K562 (cell line): ENCODE data around the gene TOX3. TPM values are rescaled to one million over a fixed set of nuclear protein-coding genes. Genes with fewer than 3 reads are reported as not detected.

Experiments
- ATAC-seq: fragments of 200-7000 bp; cut with Tn5 transposase; 3 replicates; pipeline ENCODE4 v1.9.1; 2020; ENCODE audit warnings: moderate library complexity
- BruUV-seq: library from RNA; stranded (reverse); fragments of 400-500 nt; replicated peaks from 2 replicates; lab custom pipeline; 2021; lab: Mats Ljungman, UMichigan
- CTCF ChIA-PET: fragments of 300-600 bp; formaldehyde crosslinking; extraction: SDS; loops from one replicate; lab custom pipeline; 2021; ENCODE audit warnings: low intra/inter-chr PET ratio; lab: Yijun Ruan, JAX
- POLR2A ChIA-PET: fragments of 300-600, 350-650 bp; sonication (Branson Sonifier 250); formaldehyde crosslinking; extraction: SDS; loops from one replicate; lab custom pipeline; 2021; ENCODE audit warnings: antibody characterized with exemption, inconsistent platforms; lab: Yijun Ruan, JAX
- DNase-seq, 4 experiments: peaks; one replicate each; pipeline versions ENCODE4 v3.0.0 to v3.0.0-alpha.2; 2011 to 2018; ENCODE audit warnings: low spot score in 3 of 4, mixed read lengths in 3 of 4; ENCODE audit errors: extremely low read depth in 1 of 4
- FAIRE-seq: peaks from 2 replicates; lab custom pipeline; 2011; peaks lifted over from hg19 to GRCh38; lab: Jason Lieb, UNC
- H2AFZ ChIP-seq: 2 replicates; pipeline ENCODE4 v1.6.0; 2011; ENCODE audit warnings: low read depth, low read length, control low read depth, inconsistent platforms
- H3K27ac ChIP-seq: fragments of 200-600 bp; 3 replicates; pipeline ENCODE4 v1.8.0; 2011; ENCODE audit warnings: low read depth, mild to moderate bottlenecking, control low read depth, inconsistent platforms, low read length, moderate library complexity, mixed read lengths; ENCODE audit errors: extremely low read depth
- H3K27me3 ChIP-seq, 2 experiments: fragments of 300-600 bp in 1 of 2; 2 replicates in 1 of 2; 3 replicates in 1 of 2; pipeline versions ENCODE4 v1.6.0 to v1.8.0; 2011; ENCODE audit warnings: inconsistent platforms in 2 of 2, low read length in 2 of 2, mild to moderate bottlenecking in 1 of 2, mixed read lengths in 1 of 2, moderate library complexity in 1 of 2; ENCODE audit not compliant: control insufficient read depth in 2 of 2, insufficient read depth in 2 of 2
- H3K36me3 ChIP-seq: fragments of 300-600 bp; 3 replicates; pipeline ENCODE4 v1.8.0; 2011; ENCODE audit warnings: mild to moderate bottlenecking, low read length, inconsistent platforms; ENCODE audit not compliant: control insufficient read depth, insufficient read depth
- H3K4me1 ChIP-seq, 2 experiments: fragments of 200-600 bp in 1 of 2; replicated peaks in 1 of 2; 2 replicates in 1 of 2; 3 replicates in 1 of 2; pipeline versions ENCODE4 v1.5.1 to v1.8.0; 2011; ENCODE audit warnings: inconsistent platforms in 2 of 2, low read length in 2 of 2, mild to moderate bottlenecking in 1 of 2, mixed read lengths in 1 of 2, moderate library complexity in 1 of 2; ENCODE audit not compliant: control insufficient read depth in 2 of 2, insufficient read depth in 2 of 2
- H3K4me2 ChIP-seq: 2 replicates; pipeline ENCODE4 v1.6.1; 2011; ENCODE audit warnings: low read length, control low read depth, inconsistent platforms, mixed read lengths; ENCODE audit not compliant: insufficient read depth
- H3K4me3 ChIP-seq: fragments of 200-600 bp; sonication (generic), shearing (Covaris generic); 2 replicates; pipeline ENCODE4 v1.5.1; 2016; ENCODE audit warnings: control low read depth, inconsistent platforms
- H3K79me2 ChIP-seq: fragments of 200-600 bp; 3 replicates; pipeline ENCODE4 v1.8.0; 2011; ENCODE audit warnings: low read length, inconsistent platforms; ENCODE audit not compliant: control insufficient read depth, insufficient read depth
- H3K9ac ChIP-seq, 2 experiments: 2 replicates each; pipeline versions ENCODE4 v1.6.0 to v1.6.1; 2011; ENCODE audit warnings: low read depth in 2 of 2, low read length in 2 of 2, control low read depth in 1 of 2, inconsistent platforms in 1 of 2, mild to moderate bottlenecking in 1 of 2, mixed read lengths in 1 of 2; ENCODE audit not compliant: insufficient read depth in 1 of 2
- H3K9me1 ChIP-seq: one replicate; pipeline ENCODE4 v1.6.0; 2011; ENCODE audit warnings: inconsistent platforms, mild to moderate bottlenecking, low read length, moderate library complexity; ENCODE audit not compliant: control insufficient read depth, insufficient read depth
- H3K9me3 ChIP-seq: replicated peaks from 2 replicates; pipeline ENCODE4 v1.5.1; 2011; ENCODE audit warnings: low read depth, low read length, inconsistent platforms; ENCODE audit not compliant: control insufficient read depth, insufficient read depth
- H4K20me1 ChIP-seq: replicated peaks from 2 replicates; pipeline ENCODE4 v1.6.1; 2011; ENCODE audit warnings: low read length, inconsistent platforms, mixed read lengths; ENCODE audit not compliant: control insufficient read depth, insufficient read depth
- CHAMP1 ChIP-seq: fragments of 450-650 bp; IDR thresholded peaks from 2 replicates; pipeline ENCODE4 v1.6.1; 2016; ENCODE audit warnings: mild to moderate bottlenecking
- DACH1 ChIP-seq: fragments of 450-650 bp; IDR thresholded peaks from 2 replicates; pipeline ENCODE4 v1.6.1; 2018; ENCODE audit not compliant: partially characterized antibody
- FUS ChIP-seq: fragments of 200-400 bp; formaldehyde crosslinking; optimal IDR thresholded peaks from 2 replicates; pipeline ENCODE3; 2017; ENCODE audit warnings: low read depth, low read length
- GTF2E2 ChIP-seq: fragments of 200-800 bp; sonication (Bioruptor generic); IDR thresholded peaks from 2 replicates; pipeline ENCODE4 v1.6.1; 2016; ENCODE audit warnings: missing genetic modification characterization, missing compliant biosample characterization
- HEY1 ChIP-seq: fragments of 250-450 bp; sonication (Bioruptor Pico); IDR thresholded peaks from 2 replicates; pipeline ENCODE4 v1.5.0; 2020; ENCODE audit warnings: mild to moderate bottlenecking, moderate library complexity, borderline replicate concordance
- PPARD ChIP-seq: fragments of 250-450 bp; sonication (Bioruptor Pico); IDR thresholded peaks from 2 replicates; pipeline ENCODE4 v1.8.0; 2022; ENCODE audit warnings: inconsistent platforms, mild to moderate bottlenecking, moderate library complexity
- TGIF2 ChIP-seq: sonication (generic); formaldehyde crosslinking; IDR thresholded peaks from 2 replicates; pipeline ENCODE4 v1.8.1; 2022; ENCODE audit warnings: mild to moderate bottlenecking, missing genetic modification reagents, moderate library complexity
- ZC3H4 ChIP-seq: sonication (generic); formaldehyde crosslinking; IDR thresholded peaks from 2 replicates; pipeline ENCODE4 v1.9.0; 2021; ENCODE audit warnings: missing genetic modification reagents, borderline replicate concordance
- ZKSCAN3 ChIP-seq: fragments of 250-450 bp; sonication (Bioruptor Pico); IDR thresholded peaks from 2 replicates; pipeline ENCODE4 v1.4.0; 2020
- WGBS: fragments of 100-300 bp; shearing (Covaris generic); methylation state at CpG from one replicate; pipeline ENCODE4 v1.1.6; 2016; ENCODE audit warnings: low coverage, mixed read lengths; ENCODE audit not compliant: insufficient coverage; ENCODE audit errors: missing lambda C conversion rate; 5-methylcytosine and 5-hydroxymethylcytosine counted together
- in situ Hi-C: fragments of 300-500 bp; cut with MboI; formaldehyde crosslinking; loops from 4 replicates; pipeline ENCODE4 v1.15.0; 2018; ENCODE audit warnings: inconsistent platforms, mixed read lengths
- intact Hi-C: fragments of 100-400 bp; cut with micrococcal nuclease; formaldehyde crosslinking; loops from 2 replicates; pipeline ENCODE4 v1.14.2; 2022
- polyA plus RNA-seq, 8 experiments: library from polyadenylated mRNA; depleted of rRNA in 4 of 8; stranded (reverse) in 5 of 8; unstranded in 3 of 8; fragments of >200 nt; fragmentation: Nextera tagmentation in 2 of 8; fragmentation: Illumina TruSeq in 1 of 8; extraction: Ambion mirVana in 2 of 8; extraction: Trizol in 1 of 8; gene quantifications; 2 replicates each; pipeline versions ENCODE4 v1.2.1 to v1.2.3, GENCODE V29; 2011 to 2014; ENCODE audit warnings: inconsistent platforms in 1 of 8, missing spikeins in 1 of 8
- total RNA-seq, 7 experiments: library from RNA; depleted of rRNA in 6 of 7; stranded (reverse); fragments of >200 nt in 6 of 7; fragmentation: Illumina TruSeq in 2 of 7; extraction: Trizol in 2 of 7; gene quantifications; 2 replicates each; pipeline versions ENCODE4 v1.2.1 to v1.2.3, GENCODE V29; 2011 to 2021; ENCODE audit warnings: low replicate concordance in 1 of 7

TOX3 gene
- total and polyA plus RNA-seq, 9 of the 15 experiments (the other 6 are each of a cell fraction or from before 2014, with no cell fraction given) = not detected

- Histone ChIP-seq H3K4me3 (no peak overlapping the region), H3K9ac (no peak overlapping the region), H2AFZ (no peak overlapping the region), H3K27ac (no peak overlapping the region), H3K36me3 (no peaks in the 10 kb centered on the region), H3K79me2 (no peaks in the 10 kb centered on the region), H3K4me1 (no peaks in the 10 kb centered on the region), H3K4me2 (no peak overlapping the region), H4K20me1 (no peaks in the 10 kb centered on the region), H3K9me3 (no peaks in the 10 kb centered on the region), H3K9me1 (no peaks in the 10 kb centered on the region), H3K27me3 (no peaks in the 10 kb centered on the region)
- POLR2A ChIA-PET = no interaction called here
- no peak for DNase-seq
- no peak for FAIRE-seq
- intact Hi-C loops = no loop called here
- WGBS = 3% methylated on average over 3 of the region's 3 CpGs
- CTCF ChIA-PET = no interaction called here
- ATAC-seq = no peak
- BruUV-seq = no TSS peak
- in situ Hi-C loops = no loop called here
- no peak for TF ChIP-seq CHAMP1
These were observed 135.9 kb downstream of the TOX3 start for GRCh38 chr16:52411011-52411410.

- BruUV-seq = no TSS peak
These were observed 138.6 kb downstream of the TOX3 start for GRCh38 chr16:52408191-52408845.

More at GRCh38 chr16:52408191-52408845, 138.6 kb downstream of the TOX3 start:
- FAIRE-seq (no peak), DNase-seq (no peak)
- Histone ChIP-seq H3K9ac (no peak overlapping the region), H4K20me1 (no peaks in the 10 kb centered on the region), H3K9me3 (0 out of 2 replicates have a peak, but pooled peaks cover 2% of the 10 kb centered on the region), H3K4me1 (no peaks in the 10 kb centered on the region), H3K27me3 (no peaks in the 10 kb centered on the region), H2AFZ (no peak overlapping the region), H3K4me2 (no peak overlapping the region)
- 0% methylated on average over 1 of the region's 1 CpG for WGBS
- ChIA-PET POLR2A (no interaction called here), CTCF (no interaction called here)
- in situ Hi-C loops = no loop called here
- TF ChIP-seq TGIF2 (CRISPR knock-in tag) (no peak), DACH1 (no peak), FUS (no peak), ZKSCAN3 (no peak), ZC3H4 (CRISPR knock-in tag) (no peak), GTF2E2 (no peak), HEY1 (no peak), PPARD (no peak)
- TF ChIP-seq, all 486 proteins: peak for 0
- Histone ChIP-seq H3K27ac (no peak overlapping the region), H3K36me3 (no peaks in the 10 kb centered on the region), H3K79me2 (no peaks in the 10 kb centered on the region), H3K4me3 (no peak overlapping the region), H3K9me1 (no peaks in the 10 kb centered on the region)
- ATAC-seq = no peak
- intact Hi-C loops = no loop called here
